ENCODE measurements around the gene UBN1.

The UBN1 gene

DNA sequence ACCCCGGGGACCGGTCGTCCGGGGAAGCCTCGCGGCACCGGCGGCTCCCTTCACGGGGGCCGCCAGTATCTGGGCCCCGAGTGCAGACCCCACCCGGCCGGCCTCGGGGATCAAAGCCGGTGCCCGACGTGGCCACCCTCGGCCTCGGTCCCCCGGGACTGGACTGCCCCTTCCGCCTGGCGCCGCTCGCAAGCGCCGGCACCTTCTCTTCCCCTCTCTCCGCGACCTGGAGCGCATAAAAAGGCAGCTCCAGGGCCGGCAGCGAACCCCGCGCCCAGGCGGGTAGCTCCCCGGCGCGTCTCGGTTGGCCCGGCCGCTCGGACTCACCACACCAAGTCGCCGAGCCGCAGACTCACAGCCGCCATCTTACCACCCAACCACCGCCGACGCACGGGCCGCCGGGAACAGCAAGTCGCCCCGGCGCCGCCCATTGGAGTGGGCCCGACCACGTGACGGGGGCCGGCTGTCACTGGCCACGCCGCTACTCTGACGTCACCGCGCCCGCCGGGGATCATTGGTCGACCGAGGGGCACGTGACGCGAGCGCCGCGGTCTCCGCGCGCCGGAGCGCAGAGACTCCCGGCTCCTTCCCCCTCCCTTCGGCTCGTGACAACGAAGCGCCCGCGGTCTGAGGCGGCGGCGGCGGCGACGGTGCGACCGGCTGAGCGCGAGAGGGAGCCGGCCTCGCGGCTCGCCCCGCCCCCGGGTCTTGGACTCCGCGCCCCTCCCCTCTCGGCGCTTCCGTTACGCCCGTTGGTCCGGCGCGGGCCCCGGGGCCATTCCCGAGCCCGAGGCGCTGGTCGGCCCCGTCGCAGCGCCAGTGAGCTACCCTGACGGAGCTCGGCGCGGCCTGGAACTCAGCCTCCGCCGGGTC is at the start of gene UBN1, which contains the start of gene GLYR1:
TSS of gene UBN1 (plus strand) at position 581 of the 873 bp plus-strand sequence. CDS start 5,437 bp downstream, outside the sequence.
TSS of gene GLYR1 (minus strand) at position 388 of the 873 bp plus-strand sequence. CDS start at position 365, 23 bp downstream.
- H3K27me3 Mint-ChIP-seq (ENCODE audit: low read depth): no peaks in the 10 kb centered on the region
- peaks cover 25% of the 10 kb centered on the region for H3K36me3 Mint-ChIP-seq (ENCODE audit: low read depth)
- peak within 1 kb of the TSS; percentile 89 for H3K27ac Mint-ChIP-seq
- no peaks in the 10 kb centered on the region for H3K9me3 Mint-ChIP-seq
- H3K4me3 Mint-ChIP-seq: peak within 1 kb of the TSS; percentile 84
- peaks cover 51% of the 10 kb centered on the region for H3K4me1 Mint-ChIP-seq (ENCODE audit: low read depth)

GRCh38 chr16:4797805-4798252 is 49.5 kb upstream of the UBN1 start:
- no peak overlapping the region for H3K27ac Mint-ChIP-seq
- no peak overlapping the region for H3K4me3 Mint-ChIP-seq
- peaks cover 3% of the 10 kb centered on the region for H3K4me1 Mint-ChIP-seq (ENCODE audit: low read depth)
- H3K27me3 Mint-ChIP-seq (ENCODE audit: low read depth): no peaks in the 10 kb centered on the region
- H3K36me3 Mint-ChIP-seq (ENCODE audit: low read depth): no peaks in the 10 kb centered on the region
- no peaks in the 10 kb centered on the region for H3K9me3 Mint-ChIP-seq

- Mint-ChIP-seq H3K27ac (no peak overlapping the region), H3K9me3 (no peaks in the 10 kb centered on the region), H3K4me3 (no peak overlapping the region), H3K27me3 (ENCODE audit: low read depth) (no peaks in the 10 kb centered on the region), H3K36me3 (ENCODE audit: low read depth) (no peaks in the 10 kb centered on the region), H3K4me1 (ENCODE audit: low read depth) (peaks cover 7% of the 10 kb centered on the region)
Observed at GRCh38 chr16:4798456-4798855, 48.8 kb upstream of the UBN1 start.

DNA sequence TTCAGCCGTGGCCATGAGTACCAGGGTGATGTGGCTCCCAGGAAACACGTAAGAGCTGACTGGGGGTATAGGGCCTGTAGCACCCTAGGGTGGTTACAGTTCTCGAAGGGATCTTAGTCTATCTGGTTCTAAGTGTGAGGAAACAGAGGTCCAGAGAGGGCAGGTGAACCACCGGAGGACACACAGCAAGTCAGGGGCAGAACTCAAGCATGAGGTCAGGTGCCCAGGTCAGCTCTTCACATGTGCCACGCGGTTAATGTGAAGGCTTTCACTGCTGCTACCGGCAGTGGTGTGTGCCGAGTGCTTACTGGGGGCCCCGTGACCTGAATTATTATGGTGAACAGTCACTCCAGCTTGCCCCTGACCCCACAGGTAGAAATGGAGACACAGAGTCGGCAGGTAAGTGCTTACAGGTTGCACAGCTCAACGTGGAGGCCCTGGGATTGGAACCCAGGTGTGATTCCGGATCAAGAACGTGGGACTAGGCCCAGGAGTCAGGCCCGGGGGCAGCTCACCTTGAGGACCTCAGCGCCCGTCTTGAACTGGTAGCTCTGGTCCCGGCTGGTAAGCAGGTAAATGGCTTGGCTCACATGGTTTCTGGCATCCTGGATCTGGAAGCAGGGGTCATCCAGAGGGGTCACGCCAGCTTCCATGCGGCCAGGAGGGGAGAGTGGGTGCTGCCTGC is 48.0 kb upstream of the UBN1 start:
- Mint-ChIP-seq H3K9me3 (no peaks in the 10 kb centered on the region), H3K4me3 (no peak overlapping the region), H3K27ac (no peak overlapping the region), H3K27me3 (ENCODE audit: low read depth) (no peaks in the 10 kb centered on the region), H3K4me1 (ENCODE audit: low read depth) (peaks cover 9% of the 10 kb centered on the region), H3K36me3 (ENCODE audit: low read depth) (no peaks in the 10 kb centered on the region)

- peak overlapping the region; percentile 69 for H3K4me3 Mint-ChIP-seq
- peaks cover 6% of the 10 kb centered on the region for H3K36me3 Mint-ChIP-seq (ENCODE audit: low read depth)
- peaks cover 9% of the 10 kb centered on the region for H3K4me1 Mint-ChIP-seq (ENCODE audit: low read depth)
- no peaks in the 10 kb centered on the region for H3K9me3 Mint-ChIP-seq
- peak overlapping the region; percentile 55 for H3K27ac Mint-ChIP-seq
- no peaks in the 10 kb centered on the region for H3K27me3 Mint-ChIP-seq (ENCODE audit: low read depth)
Observed at GRCh38 chr16:4800290-4801041, 46.8 kb upstream of the UBN1 start.

DNA sequence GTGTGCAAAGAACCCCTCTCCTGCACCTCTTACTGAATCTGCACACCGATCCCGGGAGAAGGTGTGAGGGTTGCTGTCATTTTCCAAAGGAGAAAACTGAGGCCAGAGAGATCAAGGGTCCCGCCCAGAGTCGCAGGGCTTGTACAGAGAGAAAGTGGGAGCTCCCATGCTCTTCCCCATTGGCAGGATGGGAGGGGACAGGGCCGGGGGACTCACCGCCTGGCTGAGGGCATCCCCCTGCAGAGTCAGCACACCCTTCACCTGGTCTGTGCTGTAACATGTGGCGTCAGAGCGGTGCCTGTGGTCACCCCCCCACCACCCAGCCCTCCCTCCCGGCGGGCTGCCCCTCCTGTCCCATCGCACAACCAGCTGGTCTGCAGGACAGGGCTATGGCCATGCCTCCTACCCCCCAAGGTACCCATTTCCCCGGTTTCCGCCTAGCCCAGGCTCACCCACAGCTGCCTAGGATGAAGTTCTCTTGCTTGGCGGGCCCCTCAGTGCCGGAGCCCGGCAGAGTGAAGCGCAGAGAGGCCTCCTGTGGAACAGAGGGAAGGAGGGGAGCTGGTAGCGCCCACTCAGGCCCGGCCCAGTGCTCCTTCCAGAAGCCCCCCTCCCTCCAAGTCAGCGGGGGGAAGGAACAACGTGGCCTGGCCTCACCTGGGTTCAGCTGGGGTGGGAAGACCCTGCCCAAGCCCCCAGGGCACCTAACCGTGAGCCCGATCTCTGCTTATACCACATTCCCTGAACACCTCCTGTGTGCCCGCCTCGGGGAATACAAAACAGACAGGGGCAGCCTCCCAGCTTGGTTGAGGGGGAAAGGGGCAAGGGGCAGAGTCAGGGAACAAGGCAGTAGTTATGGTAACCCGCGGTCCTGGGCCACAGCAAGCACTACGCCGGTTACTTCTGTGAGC is 46.0 kb upstream of the UBN1 start:
- Mint-ChIP-seq H3K4me3 (peak overlapping the region; percentile 83), H3K4me1 (ENCODE audit: low read depth) (peaks cover 9% of the 10 kb centered on the region), H3K36me3 (ENCODE audit: low read depth) (peaks cover 6% of the 10 kb centered on the region), H3K27ac (no peak overlapping the region), H3K9me3 (no peaks in the 10 kb centered on the region), H3K27me3 (ENCODE audit: low read depth) (no peaks in the 10 kb centered on the region)

DNA sequence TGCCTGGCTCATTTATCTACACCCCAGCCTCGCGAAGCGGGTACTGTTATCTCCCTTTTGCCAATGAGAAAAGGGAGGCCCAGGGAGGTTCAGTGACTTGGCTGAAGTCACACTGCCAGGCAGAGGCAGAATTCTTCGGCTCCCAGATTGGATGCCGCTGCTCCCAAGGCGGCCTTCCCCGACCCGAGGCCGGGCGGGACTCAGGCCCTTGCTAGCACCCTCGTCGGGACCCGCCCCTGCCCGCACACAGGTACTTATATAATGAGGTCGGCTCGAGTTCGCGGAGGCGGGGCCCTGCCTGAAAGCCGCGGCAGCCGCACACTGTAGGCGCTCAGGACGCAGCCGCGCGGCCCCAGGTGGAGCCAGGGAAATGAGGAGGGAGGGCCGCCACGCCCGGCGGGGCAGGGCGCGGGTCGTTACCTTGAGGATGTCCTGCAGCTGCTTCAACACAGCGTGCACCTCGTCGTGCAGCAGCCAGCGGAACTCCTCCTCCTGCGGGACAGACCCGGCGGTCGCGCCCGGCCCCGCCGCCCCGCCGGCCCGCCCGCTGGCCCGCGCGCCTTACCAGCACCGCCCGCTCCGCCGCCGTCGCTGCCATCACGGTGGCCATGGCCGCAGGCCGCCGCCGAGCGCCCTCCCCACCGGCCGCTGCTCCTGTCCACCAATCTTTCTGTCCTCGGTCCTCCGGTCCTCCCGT is 45.2 kb upstream of the UBN1 start, which contains the start of gene ROGDI:
TSS of gene ROGDI (minus strand) at position 672 of the 697 bp plus-strand sequence. CDS start at position 610, 62 bp downstream.
- Mint-ChIP-seq H3K27me3 (ENCODE audit: low read depth) (no peaks in the 10 kb centered on the region), H3K9me3 (no peaks in the 10 kb centered on the region), H3K36me3 (ENCODE audit: low read depth) (peaks cover 6% of the 10 kb centered on the region), H3K27ac (peak within 1 kb of the TSS; percentile 72), H3K4me1 (ENCODE audit: low read depth) (peaks cover 9% of the 10 kb centered on the region), H3K4me3 (peak within 1 kb of the TSS; percentile 83)

DNA sequence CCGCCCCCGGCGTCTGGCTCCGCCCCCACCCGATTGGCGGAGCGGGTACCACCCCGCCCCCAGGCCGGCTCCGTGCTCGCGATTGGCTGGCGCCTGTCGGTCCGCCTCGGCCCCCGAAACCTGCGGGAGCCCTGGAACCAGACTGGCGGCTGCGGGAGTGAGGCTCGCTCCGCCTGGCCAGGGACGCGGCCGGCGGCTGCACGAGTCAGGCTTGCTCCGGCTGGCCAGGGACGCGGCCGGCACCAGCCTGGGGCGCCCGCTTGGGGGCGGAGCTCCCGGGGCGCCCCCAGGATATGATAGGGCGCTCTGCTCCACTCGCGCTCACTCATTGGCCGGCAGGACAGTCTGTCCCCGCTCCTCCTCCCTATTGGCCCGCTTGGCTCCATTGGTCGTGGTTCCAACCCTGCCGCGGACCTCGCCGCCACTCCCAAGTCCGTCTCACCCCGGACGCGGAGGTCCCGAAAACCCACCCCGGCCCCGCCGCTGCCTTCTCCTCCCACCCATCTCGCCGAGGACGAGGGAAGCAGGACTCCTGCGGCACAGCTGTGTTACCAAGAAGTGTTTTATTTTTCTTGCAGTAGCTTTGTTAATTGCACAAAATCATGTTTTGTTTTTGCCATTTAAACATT is 44.5 kb upstream of the UBN1 start:
- H3K27me3 Mint-ChIP-seq (ENCODE audit: low read depth): no peaks in the 10 kb centered on the region
- peak overlapping the region; percentile 81 for H3K4me3 Mint-ChIP-seq
- H3K27ac Mint-ChIP-seq: peak overlapping the region; percentile 52
- no peaks in the 10 kb centered on the region for H3K9me3 Mint-ChIP-seq
- peaks cover 13% of the 10 kb centered on the region for H3K36me3 Mint-ChIP-seq (ENCODE audit: low read depth)
- peaks cover 9% of the 10 kb centered on the region for H3K4me1 Mint-ChIP-seq (ENCODE audit: low read depth)

- Mint-ChIP-seq H3K36me3 (ENCODE audit: low read depth) (peaks cover 13% of the 10 kb centered on the region), H3K9me3 (no peaks in the 10 kb centered on the region), H3K4me1 (ENCODE audit: low read depth) (peaks cover 9% of the 10 kb centered on the region), H3K27ac (no peak overlapping the region), H3K27me3 (ENCODE audit: low read depth) (no peaks in the 10 kb centered on the region), H3K4me3 (peak overlapping the region; percentile 81)
Observed at GRCh38 chr16:4803401-4803844, 43.9 kb upstream of the UBN1 start.

DNA sequence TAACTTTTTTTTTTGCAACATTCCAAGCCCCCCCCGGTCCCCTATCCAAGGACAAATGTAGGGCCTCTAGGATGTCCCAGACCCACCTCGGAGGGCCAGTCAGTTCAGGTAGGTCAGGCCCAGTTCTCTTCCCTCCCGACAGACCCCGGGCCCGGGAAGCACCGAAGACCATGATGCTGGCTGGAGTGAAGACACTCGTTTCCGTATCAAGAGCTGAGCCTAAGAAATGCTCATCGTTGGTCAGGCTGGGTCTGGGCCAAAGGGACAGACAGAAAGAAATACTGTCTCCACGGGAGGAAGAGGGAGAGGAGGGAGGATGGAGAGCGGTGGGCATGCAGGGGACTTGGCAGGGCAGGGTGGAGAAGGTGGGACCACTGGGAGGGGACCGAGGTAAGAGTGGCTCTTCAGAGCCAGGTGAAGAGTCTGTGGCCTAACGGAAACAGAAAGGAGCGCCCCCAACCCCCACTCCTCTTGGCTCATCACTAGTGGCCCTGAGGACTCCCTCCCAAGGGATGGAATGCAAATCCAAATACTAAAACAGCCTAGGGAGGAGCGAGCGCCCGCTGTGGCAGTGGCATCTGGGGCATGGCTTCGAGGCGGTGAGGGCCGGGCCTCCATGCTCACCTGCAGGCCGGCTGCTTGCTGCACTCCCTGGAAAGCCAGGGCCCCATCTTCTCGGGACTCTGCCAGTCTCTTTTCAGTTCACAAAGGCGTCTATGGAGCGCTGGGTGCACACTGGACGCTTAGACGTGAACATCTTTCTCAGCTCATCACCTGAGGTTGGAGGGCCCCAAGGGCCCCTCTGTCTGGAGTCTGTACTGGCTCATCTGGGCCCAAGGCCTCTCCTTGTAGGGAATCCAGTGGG is 43.2 kb upstream of the UBN1 start:
- Mint-ChIP-seq H3K4me3 (peak overlapping the region; percentile 40), H3K9me3 (no peaks in the 10 kb centered on the region), H3K27me3 (ENCODE audit: low read depth) (no peaks in the 10 kb centered on the region), H3K4me1 (ENCODE audit: low read depth) (peaks cover 9% of the 10 kb centered on the region), H3K27ac (no peak overlapping the region), H3K36me3 (ENCODE audit: low read depth) (peaks cover 15% of the 10 kb centered on the region)

GRCh38 chr16:4805231-4805630 is 42.0 kb upstream of the UBN1 start:
- Mint-ChIP-seq H3K36me3 (ENCODE audit: low read depth) (peaks cover 15% of the 10 kb centered on the region), H3K4me1 (ENCODE audit: low read depth) (peaks cover 9% of the 10 kb centered on the region), H3K27ac (no peak overlapping the region), H3K9me3 (no peaks in the 10 kb centered on the region), H3K27me3 (ENCODE audit: low read depth) (no peaks in the 10 kb centered on the region), H3K4me3 (no peak overlapping the region)

DNA sequence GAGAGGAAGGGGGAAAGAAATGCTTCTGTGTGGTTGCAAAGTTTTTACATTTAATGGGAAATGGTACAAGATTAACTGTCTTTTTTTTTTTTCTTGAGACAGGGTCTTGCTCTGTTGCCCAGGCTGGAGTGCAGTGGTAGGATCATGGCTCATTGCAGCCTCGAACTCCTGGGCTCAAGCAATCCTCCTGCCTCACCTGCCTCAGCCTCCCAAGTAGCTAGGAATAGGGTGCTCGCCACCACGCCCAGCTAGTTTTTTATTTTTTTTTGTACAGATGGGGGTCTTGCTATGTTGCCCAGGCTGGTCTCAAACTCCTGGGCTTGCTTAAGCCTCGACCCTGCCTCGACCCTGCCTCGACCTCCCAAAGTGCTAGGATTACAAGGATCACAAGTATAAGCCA is 41.0 kb upstream of the UBN1 start:
- Mint-ChIP-seq H3K9me3 (no peaks in the 10 kb centered on the region), H3K27ac (no peak overlapping the region), H3K36me3 (ENCODE audit: low read depth) (peaks cover 15% of the 10 kb centered on the region), H3K27me3 (ENCODE audit: low read depth) (no peaks in the 10 kb centered on the region), H3K4me3 (no peak overlapping the region), H3K4me1 (ENCODE audit: low read depth) (peaks cover 6% of the 10 kb centered on the region)

All from T-helper 1 cell treated with Interleukin-12 subunit alpha and Interleukin-12 subunit beta and Interleukin-4 antibody, amounts not matched to agents 30 μg/mL and 1 μg/mL, for 36 hours (primary cell).